Measurements from ENCODE around the gene PRDM11.

Gene PRDM11

GRCh38 chr11:45173064-45173463, 26.6 kb downstream of the PRDM11 start:
- in situ Hi-C loops (cut with HindIII; ENCODE audit: low sequenced_read_pairs): no loop called here

- in situ Hi-C loops (cut with HindIII; ENCODE audit: low sequenced_read_pairs): no loop called here
Measured at GRCh38 chr11:45174168-45174835, 27.9 kb downstream of the PRDM11 start.

GRCh38 chr11:45174963-45175362, 28.5 kb downstream of the PRDM11 start:
- in situ Hi-C loops (cut with HindIII; ENCODE audit: low sequenced_read_pairs): no loop called here

- in situ Hi-C loops (cut with HindIII; ENCODE audit: low sequenced_read_pairs): no loop called here
Measured at GRCh38 chr11:45176996-45177395, 30.6 kb downstream of the PRDM11 start.

GRCh38 chr11:45178223-45178622, 31.8 kb downstream of the PRDM11 start:
- in situ Hi-C loops (cut with HindIII; ENCODE audit: low sequenced_read_pairs): no loop called here

- in situ Hi-C loops (cut with HindIII; ENCODE audit: low sequenced_read_pairs): no loop called here
Measured at GRCh38 chr11:45178890-45179671, 32.6 kb downstream of the PRDM11 start.

- in situ Hi-C loops (cut with HindIII; ENCODE audit: low sequenced_read_pairs): no loop called here
Measured at GRCh38 chr11:45179686-45180178, 33.3 kb downstream of the PRDM11 start.

GRCh38 chr11:45180179-45180847, 33.9 kb downstream of the PRDM11 start:
- in situ Hi-C loops (cut with HindIII; ENCODE audit: low sequenced_read_pairs): no loop called here

- in situ Hi-C loops (cut with HindIII; ENCODE audit: low sequenced_read_pairs): no loop called here
Measured at GRCh38 chr11:45180848-45181192, 34.4 kb downstream of the PRDM11 start.

GRCh38 chr11:45181193-45181888, 34.9 kb downstream of the PRDM11 start:
- in situ Hi-C loops (cut with HindIII; ENCODE audit: low sequenced_read_pairs): no loop called here

- in situ Hi-C loops (cut with HindIII; ENCODE audit: low sequenced_read_pairs): no loop called here
Measured at GRCh38 chr11:45181889-45182550, 35.6 kb downstream of the PRDM11 start.

GRCh38 chr11:45182902-45183301, 36.5 kb downstream of the PRDM11 start:
- in situ Hi-C loops (cut with HindIII; ENCODE audit: low sequenced_read_pairs): no loop called here

GRCh38 chr11:45184640-45185039, 38.2 kb downstream of the PRDM11 start:
- in situ Hi-C loops (cut with HindIII; ENCODE audit: low sequenced_read_pairs): loop anchor here (5.0 kb wide), 1 partner anchor 72 kb away; no protein-coding TSS in a partner anchor

GRCh38 chr11:45185228-45185729, 38.8 kb downstream of the PRDM11 start:
- in situ Hi-C loops (cut with HindIII; ENCODE audit: low sequenced_read_pairs): loop anchor here (5.0 kb wide), 1 partner anchor 73 kb away; no protein-coding TSS in a partner anchor

- in situ Hi-C loops (cut with HindIII; ENCODE audit: low sequenced_read_pairs): loop anchor here (5.0 kb wide), 1 partner anchor 75 kb away; no protein-coding TSS in a partner anchor
Measured at GRCh38 chr11:45187375-45187774, 40.9 kb downstream of the PRDM11 start.

- in situ Hi-C loops (cut with HindIII; ENCODE audit: low sequenced_read_pairs): loop anchor here (5.0 kb wide), 1 partner anchor 76 kb away; no protein-coding TSS in a partner anchor
Measured at GRCh38 chr11:45188127-45188526, 41.7 kb downstream of the PRDM11 start.

- in situ Hi-C loops (cut with HindIII; ENCODE audit: low sequenced_read_pairs): loop anchor here (5.0 kb wide), 1 partner anchor 77 kb away; no protein-coding TSS in a partner anchor
Measured at GRCh38 chr11:45189230-45189629, 42.8 kb downstream of the PRDM11 start.

- in situ Hi-C loops (cut with HindIII; ENCODE audit: low sequenced_read_pairs): no loop called here
Measured at GRCh38 chr11:45193695-45194094, 47.3 kb downstream of the PRDM11 start.

- in situ Hi-C loops (cut with HindIII; ENCODE audit: low sequenced_read_pairs): no loop called here
Measured at GRCh38 chr11:45204761-45205160, 58.3 kb downstream of the PRDM11 start.

GRCh38 chr11:45205978-45206377, 59.5 kb downstream of the PRDM11 start:
- in situ Hi-C loops (cut with HindIII; ENCODE audit: low sequenced_read_pairs): no loop called here
